GM23338 (cell line): ENCODE measurements around the gene ATAD1. TPM values are rescaled to one million over a fixed set of nuclear protein-coding genes. Genes with fewer than 3 reads are reported as not detected.

Experiments used
- ATAC-seq: fragments of 200-7000 bp; cut with Tn5 transposase; 3 replicates; pipeline ENCODE4 v1.9.1; 2020
- DNase-seq: peaks from one replicate; pipeline ENCODE4 v3.0.0-alpha.2; 2015; ENCODE audit warnings: low spot score
- H2AFZ ChIP-seq: fragments of 200-600 bp; sonication (generic); 2 replicates; pipeline ENCODE4 v1.8.0; 2016; ENCODE audit warnings: antibody characterized with exemption, mild to moderate bottlenecking, moderate library complexity
- H3F3A ChIP-seq: fragments of 200-600 bp; sonication (generic); replicated peaks from 2 replicates; pipeline ENCODE4 v1.8.0; 2017; ENCODE audit warnings: antibody characterized with exemption, mixed run types, low read depth
- H3K27ac ChIP-seq: fragments of 200-600 bp; sonication (generic); 2 replicates; pipeline ENCODE4 v1.6.1; 2016; ENCODE audit warnings: low read depth
- H3K27me3 ChIP-seq: fragments of 200-600 bp; sonication (generic); 2 replicates; pipeline ENCODE4 v1.8.0; 2016; ENCODE audit warnings: mild to moderate bottlenecking, mixed run types, moderate library complexity; ENCODE audit not compliant: insufficient read depth
- H3K36me3 ChIP-seq: fragments of 200-600 bp; sonication (generic); 2 replicates; pipeline ENCODE4 v1.8.0; 2016; ENCODE audit warnings: mild to moderate bottlenecking; ENCODE audit not compliant: insufficient read depth
- H3K4me1 ChIP-seq: fragments of 200-600 bp; sonication (generic); 2 replicates; pipeline ENCODE4 v1.8.0; 2016; ENCODE audit warnings: mild to moderate bottlenecking, moderate library complexity; ENCODE audit not compliant: insufficient read depth
- H3K4me2 ChIP-seq: fragments of 200-600 bp; sonication (generic); 2 replicates; pipeline ENCODE4 v1.7.1; 2017; ENCODE audit warnings: mixed run types
- H3K4me3 ChIP-seq: fragments of 200-600 bp; sonication (generic); 2 replicates; pipeline ENCODE4 v1.6.1; 2016; ENCODE audit warnings: mixed run types
- H3K79me2 ChIP-seq: fragments of 200-600 bp; sonication (generic); replicated peaks from 2 replicates; pipeline ENCODE4 v1.8.0; 2017; ENCODE audit warnings: mild to moderate bottlenecking; ENCODE audit not compliant: insufficient read depth
- H3K9me2 ChIP-seq: fragments of 200-600 bp; sonication (generic); 2 replicates; pipeline ENCODE4 v1.8.0; 2017; ENCODE audit not compliant: insufficient read depth
- H4K20me1 ChIP-seq: fragments of 200-600 bp; sonication (generic); replicated peaks from 2 replicates; pipeline ENCODE4 v1.8.0; 2017; ENCODE audit warnings: mild to moderate bottlenecking; ENCODE audit not compliant: insufficient read depth
- H3K27ac Mint-ChIP-seq: 2 replicates; pipeline ENCODE4 v1.8.0; 2020; ENCODE audit warnings: inconsistent platforms, mild to moderate bottlenecking, moderate library complexity, mixed read lengths
- H3K27me3 Mint-ChIP-seq: 3 replicates; pipeline ENCODE4 v1.8.0; 2022; ENCODE audit warnings: low read depth, mild to moderate bottlenecking, moderate library complexity, mixed read lengths, inconsistent platforms; ENCODE audit not compliant: insufficient read depth, poor library complexity
- H3K36me3 Mint-ChIP-seq: 3 replicates; pipeline ENCODE4 v1.8.0; 2021; ENCODE audit warnings: low read depth, mild to moderate bottlenecking, inconsistent platforms, moderate library complexity, mixed read lengths
- H3K4me1 Mint-ChIP-seq: 3 replicates; pipeline ENCODE4 v1.8.0; 2020; ENCODE audit warnings: mild to moderate bottlenecking, inconsistent platforms, mixed read lengths
- H3K4me3 Mint-ChIP-seq: 3 replicates; pipeline ENCODE4 v1.8.0; 2021; ENCODE audit warnings: moderate library complexity, mild to moderate bottlenecking, inconsistent platforms, mixed read lengths
- H3K9me3 Mint-ChIP-seq: 3 replicates; pipeline ENCODE4 v1.8.0; 2020; ENCODE audit warnings: moderate library complexity, mild to moderate bottlenecking, inconsistent platforms, mixed read lengths
- CTCF ChIP-seq, 2 experiments: fragments of 200-600 bp in 1 of 2; sonication (generic) in 1 of 2; conservative IDR thresholded peaks; 2 replicates each; pipeline versions ENCODE4 v1.5.1 to v1.6.1; 2016 to 2017; ENCODE audit warnings: antibody characterized with exemption in 2 of 2, low read depth in 2 of 2, mild to moderate bottlenecking in 2 of 2, moderate library complexity in 1 of 2
- ETS1 ChIP-seq: IDR thresholded peaks from 2 replicates; pipeline ENCODE4 v1.6.1; 2016; ENCODE audit warnings: antibody characterized with exemption
- STAT1 ChIP-seq: IDR thresholded peaks from one replicate; pipeline ENCODE4 v1.6.1; 2016; ENCODE audit warnings: antibody characterized with exemption; ENCODE audit not compliant: unreplicated experiment
- ZNF331 ChIP-seq: fragments of 250-450 bp; sonication (Bioruptor Pico); IDR thresholded peaks from 2 replicates; pipeline ENCODE4 v1.5.0; 2020; ENCODE audit warnings: low read depth, mild to moderate bottlenecking, moderate library complexity
- polyA plus RNA-seq: library from polyadenylated mRNA; unstranded; fragments of >200 nt; fragmentation: Nextera tagmentation; extraction: Ambion mirVana; gene quantifications from 2 replicates; pipeline ENCODE4 v1.2.1, GENCODE V29; 2016
- total RNA-seq: library from RNA; depleted of rRNA; stranded (reverse); fragments of >200 nt; shearing (Covaris generic); gene quantifications from 2 replicates; pipeline ENCODE4 v1.2.3, GENCODE V29; 2014
- TF ChIP-seq, protein P1 (sequence below): fragments of 250-450 bp; sonication (Bioruptor Pico); IDR thresholded peaks from 2 replicates; pipeline ENCODE4 v1.5.0; 2020; ENCODE audit warnings: mild to moderate bottlenecking, moderate library complexity

Gene ATAD1
- total and polyA plus RNA-seq, 2 experiments from 2014 or later = 30.3 to 49.6 TPM

GRCh38 chr10:87775766-87776165 is 42.3 kb downstream of the ATAD1 start:
- Histone ChIP-seq H3K4me2 (no peak overlapping the region), H3K9me2 (no peaks in the 10 kb centered on the region), H3K4me1 (no peaks in the 10 kb centered on the region), H3F3A (no peaks in the 10 kb centered on the region), H3K27ac (no peak overlapping the region), H3K27me3 (no peaks in the 10 kb centered on the region), H2AFZ (no peak overlapping the region), H4K20me1 (no peaks in the 10 kb centered on the region), H3K79me2 (peaks cover 11% of the 10 kb centered on the region), H3K4me3 (no peak overlapping the region), H3K36me3 (no peaks in the 10 kb centered on the region; the same call in 1 of the 2 replicates)
- Mint-ChIP-seq H3K4me1 (no peaks in the 10 kb centered on the region), H3K4me3 (no peak overlapping the region), H3K9me3 (no peaks in the 10 kb centered on the region), H3K36me3 (peaks cover 25% of the 10 kb centered on the region; the same call in 2 of the 3 replicates), H3K27me3 (no peaks in the 10 kb centered on the region), H3K27ac (no peak overlapping the region)
- no peak for DNase-seq
- no peak for ATAC-seq
- TF ChIP-seq ETS1 (no peak), STAT1 (no peak), CTCF (conservative IDR thresholded peaks at IDR 0.05; ENCODE audit: low read depth in 2 of 2) (no peak), ZNF331 (CRISPR knock-in tag) (no peak)
- TF ChIP-seq, protein P1, sequence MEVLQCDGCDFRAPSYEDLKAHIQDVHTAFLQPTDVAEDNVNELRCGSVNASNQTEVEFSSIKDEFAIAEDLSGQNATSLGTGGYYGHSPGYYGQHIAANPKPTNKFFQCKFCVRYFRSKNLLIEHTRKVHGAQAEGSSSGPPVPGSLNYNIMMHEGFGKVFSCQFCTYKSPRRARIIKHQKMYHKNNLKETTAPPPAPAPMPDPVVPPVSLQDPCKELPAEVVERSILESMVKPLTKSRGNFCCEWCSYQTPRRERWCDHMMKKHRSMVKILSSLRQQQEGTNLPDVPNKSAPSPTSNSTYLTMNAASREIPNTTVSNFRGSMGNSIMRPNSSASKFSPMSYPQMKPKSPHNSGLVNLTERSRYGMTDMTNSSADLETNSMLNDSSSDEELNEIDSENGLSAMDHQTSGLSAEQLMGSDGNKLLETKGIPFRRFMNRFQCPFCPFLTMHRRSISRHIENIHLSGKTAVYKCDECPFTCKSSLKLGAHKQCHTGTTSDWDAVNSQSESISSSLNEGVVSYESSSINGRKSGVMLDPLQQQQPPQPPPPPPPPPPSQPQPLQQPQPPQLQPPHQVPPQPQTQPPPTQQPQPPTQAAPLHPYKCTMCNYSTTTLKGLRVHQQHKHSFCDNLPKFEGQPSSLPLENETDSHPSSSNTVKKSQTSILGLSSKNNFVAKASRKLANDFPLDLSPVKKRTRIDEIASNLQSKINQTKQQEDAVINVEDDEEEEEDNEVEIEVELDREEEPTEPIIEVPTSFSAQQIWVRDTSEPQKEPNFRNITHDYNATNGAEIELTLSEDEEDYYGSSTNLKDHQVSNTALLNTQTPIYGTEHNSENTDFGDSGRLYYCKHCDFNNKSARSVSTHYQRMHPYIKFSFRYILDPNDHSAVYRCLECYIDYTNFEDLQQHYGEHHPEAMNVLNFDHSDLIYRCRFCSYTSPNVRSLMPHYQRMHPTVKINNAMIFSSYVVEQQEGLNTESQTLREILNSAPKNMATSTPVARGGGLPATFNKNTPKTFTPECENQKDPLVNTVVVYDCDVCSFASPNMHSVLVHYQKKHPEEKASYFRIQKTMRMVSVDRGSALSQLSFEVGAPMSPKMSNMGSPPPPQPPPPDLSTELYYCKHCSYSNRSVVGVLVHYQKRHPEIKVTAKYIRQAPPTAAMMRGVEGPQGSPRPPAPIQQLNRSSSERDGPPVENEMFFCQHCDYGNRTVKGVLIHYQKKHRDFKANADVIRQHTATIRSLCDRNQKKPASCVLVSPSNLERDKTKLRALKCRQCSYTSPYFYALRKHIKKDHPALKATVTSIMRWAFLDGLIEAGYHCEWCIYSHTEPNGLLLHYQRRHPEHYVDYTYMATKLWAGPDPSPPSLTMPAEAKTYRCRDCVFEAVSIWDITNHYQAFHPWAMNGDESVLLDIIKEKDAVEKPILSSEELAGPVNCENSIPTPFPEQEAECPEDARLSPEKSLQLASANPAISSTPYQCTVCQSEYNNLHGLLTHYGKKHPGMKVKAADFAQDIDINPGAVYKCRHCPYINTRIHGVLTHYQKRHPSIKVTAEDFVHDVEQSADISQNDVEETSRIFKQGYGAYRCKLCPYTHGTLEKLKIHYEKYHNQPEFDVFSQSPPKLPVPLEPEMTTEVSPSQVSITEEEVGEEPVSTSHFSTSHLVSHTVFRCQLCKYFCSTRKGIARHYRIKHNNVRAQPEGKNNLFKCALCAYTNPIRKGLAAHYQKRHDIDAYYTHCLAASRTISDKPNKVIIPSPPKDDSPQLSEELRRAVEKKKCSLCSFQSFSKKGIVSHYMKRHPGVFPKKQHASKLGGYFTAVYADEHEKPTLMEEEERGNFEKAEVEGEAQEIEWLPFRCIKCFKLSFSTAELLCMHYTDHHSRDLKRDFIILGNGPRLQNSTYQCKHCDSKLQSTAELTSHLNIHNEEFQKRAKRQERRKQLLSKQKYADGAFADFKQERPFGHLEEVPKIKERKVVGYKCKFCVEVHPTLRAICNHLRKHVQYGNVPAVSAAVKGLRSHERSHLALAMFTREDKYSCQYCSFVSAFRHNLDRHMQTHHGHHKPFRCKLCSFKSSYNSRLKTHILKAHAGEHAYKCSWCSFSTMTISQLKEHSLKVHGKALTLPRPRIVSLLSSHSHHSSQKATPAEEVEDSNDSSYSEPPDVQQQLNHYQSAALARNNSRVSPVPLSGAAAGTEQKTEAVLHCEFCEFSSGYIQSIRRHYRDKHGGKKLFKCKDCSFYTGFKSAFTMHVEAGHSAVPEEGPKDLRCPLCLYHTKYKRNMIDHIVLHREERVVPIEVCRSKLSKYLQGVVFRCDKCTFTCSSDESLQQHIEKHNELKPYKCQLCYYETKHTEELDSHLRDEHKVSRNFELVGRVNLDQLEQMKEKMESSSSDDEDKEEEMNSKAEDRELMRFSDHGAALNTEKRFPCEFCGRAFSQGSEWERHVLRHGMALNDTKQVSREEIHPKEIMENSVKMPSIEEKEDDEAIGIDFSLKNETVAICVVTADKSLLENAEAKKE (CRISPR knock-in tag) = no peak
